Activated T-cell treated with anti-CD3 and anti-CD28 coated beads for 24 hours (primary cell): ENCODE data around the gene UBAP1L.

Experiments
- DNase-seq: peaks from one replicate; pipeline ENCODE4 v3.0.0-alpha.2; 2020; ENCODE audit warnings: low read depth

UBAP1L gene

DNA sequence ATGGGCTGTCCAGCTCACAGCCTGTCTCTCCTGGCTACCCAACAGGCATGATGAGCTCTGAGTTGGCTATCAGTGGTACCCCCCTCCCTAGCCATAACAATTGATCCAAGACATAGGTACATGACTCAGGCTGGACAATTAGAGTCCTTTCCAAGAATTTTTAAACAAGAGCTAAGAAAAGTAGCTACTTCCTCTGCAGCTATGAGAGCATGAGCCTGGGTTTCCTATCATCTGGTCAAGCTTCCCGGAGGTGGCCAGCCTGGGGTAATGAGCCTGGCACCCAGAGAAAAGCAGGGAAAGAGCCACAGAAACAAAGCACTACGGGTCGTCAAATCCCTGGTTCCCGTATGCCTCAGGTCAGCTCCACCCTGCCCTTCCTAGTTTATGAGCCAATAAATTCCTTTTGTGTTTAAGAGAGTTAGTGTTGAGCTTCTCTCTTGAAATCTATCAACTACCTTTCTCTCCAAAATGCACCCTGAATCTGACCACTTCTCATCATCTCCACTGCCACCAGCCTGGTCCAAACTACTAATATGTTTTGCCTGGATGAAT is 72.1 kb downstream of the UBAP1L start:
- no peak for DNase-seq
